Motor neuron (in vitro differentiated cells): ENCODE data around the gene JUNB. TPM values are rescaled to one million over a fixed set of nuclear protein-coding genes. Genes with fewer than 3 reads are reported as not detected.

ENCODE experiments used
- ATAC-seq, 8 experiments: fragments of 200-7000 bp; cut with Tn5 transposase; replicated peaks in 6 of 8; 2 replicates each; pipeline ENCODE4 v1.8.0; 2021; ENCODE audit warnings: mild to moderate bottlenecking in 8 of 8, moderate library complexity in 8 of 8
- H3K27ac ChIP-seq, 2 donors: fragments of 250-450 bp; sonication (Bioruptor Pico); 2 replicates each; pipeline ENCODE4 v1.9.0; 2021; ENCODE audit warnings: antibody characterized with exemption in 2 of 2, mild to moderate bottlenecking in 2 of 2, moderate library complexity in 1 of 2
- H3K4me1 ChIP-seq, 2 donors: fragments of 250-450 bp; sonication (Bioruptor Pico); replicated peaks in 1 of 2; 2 replicates each; pipeline ENCODE4 v1.6.1; 2021; ENCODE audit warnings: antibody characterized with exemption in 2 of 2, mild to moderate bottlenecking in 2 of 2, moderate library complexity in 1 of 2
- H3K4me3 ChIP-seq, 5 donors: fragments of 250-450 bp; sonication (Bioruptor Pico); 2 replicates each; pipeline ENCODE4 v1.9.0; 2021; ENCODE audit warnings: antibody characterized with exemption in 5 of 5, mild to moderate bottlenecking in 5 of 5, moderate library complexity in 4 of 5
- WGBS, 10 experiments: fragments of 450-650 bp; shearing (Covaris generic); methylation state at CpG; one replicate each; pipeline ENCODE4 v1.0.0; 2022; 5-methylcytosine and 5-hydroxymethylcytosine counted together
- in situ Hi-C, 9 experiments: fragments of 400-800 bp; cut with MboI; loops; one replicate each; pipeline ENCODE4 v1.15.0; 2021; ENCODE audit warnings: low sequenced_read_pairs in 9 of 9, low pct_unique_long_range_greater_than_20kb in 2 of 9; ENCODE audit not compliant: unreplicated experiment in 9 of 9
- total RNA-seq, 8 experiments: library from RNA; unstranded; fragments of 300-600 nt; gene quantifications; 2 replicates each; pipeline versions ENCODE4 v1.2.3 to v1.2.4, GENCODE V29; 2022

Gene JUNB
- total RNA-seq, 8 experiments from 2014 or later = 11.0 to 115 (median 45.8) TPM

DNA sequence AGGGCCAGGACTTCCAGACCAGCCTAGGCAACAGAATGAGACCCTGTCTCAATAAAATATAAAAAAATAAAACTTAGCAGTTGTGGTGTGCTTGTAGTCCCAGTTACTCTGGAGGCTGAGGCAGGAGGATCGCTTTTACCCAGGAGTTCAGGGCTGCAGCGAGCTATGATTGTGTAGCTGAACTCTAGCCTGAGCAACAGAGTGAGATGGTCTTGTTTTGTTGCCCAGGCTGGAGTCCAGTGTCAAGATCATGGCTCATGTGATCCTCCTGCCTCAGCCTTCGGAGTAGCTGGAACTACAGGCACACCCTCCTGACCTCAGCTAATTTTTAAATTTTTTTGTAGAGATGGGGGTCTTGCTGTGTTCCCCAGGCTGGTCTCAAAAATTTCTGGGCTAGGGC is 4.3 kb upstream of the JUNB start:
- in situ Hi-C loops = no loop called here
- no peak for ATAC-seq
- Histone ChIP-seq H3K27ac (no peak overlapping the region), H3K4me1 (peaks cover 46 to 56% of the 10 kb centered on the region in 2 donors), H3K4me3 (no peak overlapping the region)
- 79 to 100% (median 92%) methylated on average over 1 to 3 of the region's 3 CpGs; no CpG with 5 or more reads in 4 of the 10 experiments for WGBS, 10 experiments

DNA sequence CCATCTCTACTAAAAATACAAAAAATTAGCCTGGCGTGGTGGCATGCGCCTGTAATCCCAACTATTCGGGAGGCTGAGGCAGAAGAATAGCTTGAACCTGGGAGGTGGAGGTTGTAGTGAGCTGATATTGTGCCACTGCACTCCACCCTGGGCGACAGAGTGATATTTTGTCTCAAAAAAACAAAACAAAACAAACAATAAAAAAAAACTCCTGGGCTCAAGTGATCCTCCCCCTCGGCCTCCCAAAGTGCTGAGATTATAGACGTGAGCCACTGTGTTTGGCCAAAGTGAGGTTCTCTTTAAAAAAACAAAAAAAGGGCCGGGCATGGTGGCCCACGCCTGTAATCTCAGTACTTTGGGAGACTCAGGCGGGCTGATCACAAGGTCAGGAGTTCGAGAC is 3.8 kb upstream of the JUNB start:
- in situ Hi-C loops = no loop called here
- ATAC-seq = no peak
- WGBS, 10 experiments = 68 to 100% (median 87%) methylated on average over 1 to 9 of the region's 10 CpGs; no CpG with 5 or more reads in 4 of the 10 experiments
- no peak overlapping the region for H3K4me3 ChIP-seq
- no peak overlapping the region for H3K27ac ChIP-seq
- peaks cover 44 to 51% of the 10 kb centered on the region in 2 donors for H3K4me1 ChIP-seq

DNA sequence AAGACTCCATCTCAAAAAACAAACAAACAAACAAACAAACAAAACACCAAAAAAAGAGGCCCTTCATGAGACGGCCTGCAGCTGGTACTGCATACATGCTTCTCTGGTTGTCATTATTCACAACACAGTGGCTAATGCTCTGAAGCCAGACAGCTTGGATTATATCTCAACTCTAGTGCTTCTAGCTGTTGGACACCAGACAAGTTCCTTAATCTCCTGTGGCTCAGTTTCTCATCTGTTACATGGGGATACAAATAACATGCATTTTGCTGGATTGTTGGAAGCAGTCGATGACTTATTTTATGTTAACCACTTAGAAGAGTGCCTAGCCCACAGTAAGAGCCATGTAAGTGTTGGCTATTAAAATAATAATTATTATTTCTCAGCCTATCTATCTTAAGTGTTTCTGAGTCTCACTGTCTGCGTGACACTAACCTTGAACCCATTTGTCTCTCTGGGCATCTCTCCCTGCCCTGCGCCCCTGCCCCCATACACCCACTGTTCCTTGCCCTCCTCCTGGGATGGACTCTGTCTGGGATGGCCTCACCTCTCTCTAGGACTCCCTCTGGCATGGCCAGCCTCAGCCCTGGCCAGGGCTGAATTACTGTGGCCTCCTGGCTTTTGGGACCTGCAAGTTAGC is 3.1 kb upstream of the JUNB start:
- no peak for ATAC-seq
- peaks cover 40 to 48% of the 10 kb centered on the region in 2 donors for H3K4me1 ChIP-seq
- no peak overlapping the region for H3K4me3 ChIP-seq
- in situ Hi-C loops = no loop called here
- peak overlapping the region; percentile 9 to 52 for H3K27ac ChIP-seq
- 0 to 94% (median 64%) methylated on average over 1 to 4 of the region's 4 CpGs; no CpG with 5 or more reads in 1 of the 10 experiments for WGBS, 10 experiments

DNA sequence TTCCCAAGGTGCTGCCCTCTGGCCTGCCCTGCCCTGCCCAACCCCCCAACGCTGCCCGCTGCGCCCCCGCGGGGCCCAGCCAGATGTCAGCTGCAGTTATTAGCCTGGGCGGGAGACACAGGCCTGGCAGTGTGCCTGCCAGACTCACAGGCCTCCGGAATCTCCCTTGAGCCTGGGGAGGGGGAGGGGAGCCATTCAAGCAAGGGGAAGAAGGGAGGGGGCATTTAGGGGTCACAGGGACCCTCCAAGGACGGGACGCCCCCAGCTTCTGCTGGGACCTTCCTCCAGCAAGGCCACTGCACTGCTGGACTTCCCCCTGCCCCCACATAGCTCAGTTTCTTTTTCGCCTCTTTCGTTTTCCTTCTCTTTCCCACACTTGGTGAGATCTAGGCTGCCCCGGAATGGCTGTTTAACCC is 2.6 kb upstream of the JUNB start:
- Histone ChIP-seq H3K4me3 (peak overlapping the region in 2 of 5 donors; percentile 2 to 55), H3K27ac (peak overlapping the region; percentile 9 to 52), H3K4me1 (peaks cover 35 to 43% of the 10 kb centered on the region in 2 donors)
- 0% methylated on average over 3 of the region's 12 CpGs; no CpG with 5 or more reads in 9 of the 10 experiments for WGBS, 10 experiments
- in situ Hi-C loops = no loop called here
- ATAC-seq = no peak

GRCh38 chr19:12789098-12789903 is 2.0 kb upstream of the JUNB start:
- WGBS, 10 experiments = 0 to 51% (median 39%) methylated on average over 3 to 6 of the region's 46 CpGs; no CpG with 5 or more reads in 7 of the 10 experiments
- in situ Hi-C loops = no loop called here
- ATAC-seq = peak in 2 of 8 experiments; percentile 0 to 2
- peaks cover 29 to 40% of the 10 kb centered on the region in 2 donors for H3K4me1 ChIP-seq
- peak overlapping the region in 1 of 2 donors; percentile 52 for H3K27ac ChIP-seq
- peak overlapping the region in 4 of 5 donors; percentile 2 to 91 (median 54) for H3K4me3 ChIP-seq

- Histone ChIP-seq H3K4me1 (peaks cover 23 to 32% of the 10 kb centered on the region in 2 donors), H3K4me3 (peak overlapping the region; percentile 18 to 91 (median 52)), H3K27ac (peak overlapping the region in 1 of 2 donors; percentile 52)
- 0% methylated on average over 6 of the region's 56 CpGs; no CpG with 5 or more reads in 9 of the 10 experiments for WGBS, 10 experiments
- peak; percentile 17 to 60 (median 48) for ATAC-seq
- in situ Hi-C loops = no loop called here
These were observed 1.2 kb upstream of the JUNB start for GRCh38 chr19:12789904-12790619.

GRCh38 chr19:12790628-12791344 is 500 bp upstream of the JUNB start:
- ATAC-seq = no peak
- peak overlapping the region in 1 of 2 donors; percentile 20 for H3K27ac ChIP-seq
- H3K4me3 ChIP-seq = peak overlapping the region; percentile 41 to 91 (median 52)
- H3K4me1 ChIP-seq = peaks cover 23 to 30% of the 10 kb centered on the region in 2 donors
- WGBS, 10 experiments = 0 to 20% (median 8%) methylated on average over 1 to 7 of the region's 22 CpGs; no CpG with 5 or more reads in 3 of the 10 experiments
- in situ Hi-C loops = no loop called here

- H3K4me3 ChIP-seq = peak overlapping the region; percentile 41 to 91 (median 52)
- peaks cover 26 to 33% of the 10 kb centered on the region in 2 donors for H3K4me1 ChIP-seq
- H3K27ac ChIP-seq = peak overlapping the region; percentile 56 to 75
- ATAC-seq = peak in 2 of 8 experiments; percentile 0
- in situ Hi-C loops = no loop called here
- WGBS, 10 experiments = 0% methylated on average over 3 to 10 of the region's 84 CpGs; no CpG with 5 or more reads in 7 of the 10 experiments
These were observed 966 bp downstream of the JUNB start for GRCh38 chr19:12792051-12792852.

GRCh38 chr19:12792853-12793289 is 1.6 kb downstream of the JUNB start:
- peak overlapping the region; percentile 41 to 91 (median 52) for H3K4me3 ChIP-seq
- H3K27ac ChIP-seq = peak overlapping the region; percentile 56 to 75
- 0% methylated on average over 5 to 6 of the region's 22 CpGs; no CpG with 5 or more reads in 8 of the 10 experiments for WGBS, 10 experiments
- ATAC-seq = peak in 1 of 8 experiments; percentile 0
- in situ Hi-C loops = no loop called here
- peaks cover 26 to 33% of the 10 kb centered on the region in 2 donors for H3K4me1 ChIP-seq

DNA sequence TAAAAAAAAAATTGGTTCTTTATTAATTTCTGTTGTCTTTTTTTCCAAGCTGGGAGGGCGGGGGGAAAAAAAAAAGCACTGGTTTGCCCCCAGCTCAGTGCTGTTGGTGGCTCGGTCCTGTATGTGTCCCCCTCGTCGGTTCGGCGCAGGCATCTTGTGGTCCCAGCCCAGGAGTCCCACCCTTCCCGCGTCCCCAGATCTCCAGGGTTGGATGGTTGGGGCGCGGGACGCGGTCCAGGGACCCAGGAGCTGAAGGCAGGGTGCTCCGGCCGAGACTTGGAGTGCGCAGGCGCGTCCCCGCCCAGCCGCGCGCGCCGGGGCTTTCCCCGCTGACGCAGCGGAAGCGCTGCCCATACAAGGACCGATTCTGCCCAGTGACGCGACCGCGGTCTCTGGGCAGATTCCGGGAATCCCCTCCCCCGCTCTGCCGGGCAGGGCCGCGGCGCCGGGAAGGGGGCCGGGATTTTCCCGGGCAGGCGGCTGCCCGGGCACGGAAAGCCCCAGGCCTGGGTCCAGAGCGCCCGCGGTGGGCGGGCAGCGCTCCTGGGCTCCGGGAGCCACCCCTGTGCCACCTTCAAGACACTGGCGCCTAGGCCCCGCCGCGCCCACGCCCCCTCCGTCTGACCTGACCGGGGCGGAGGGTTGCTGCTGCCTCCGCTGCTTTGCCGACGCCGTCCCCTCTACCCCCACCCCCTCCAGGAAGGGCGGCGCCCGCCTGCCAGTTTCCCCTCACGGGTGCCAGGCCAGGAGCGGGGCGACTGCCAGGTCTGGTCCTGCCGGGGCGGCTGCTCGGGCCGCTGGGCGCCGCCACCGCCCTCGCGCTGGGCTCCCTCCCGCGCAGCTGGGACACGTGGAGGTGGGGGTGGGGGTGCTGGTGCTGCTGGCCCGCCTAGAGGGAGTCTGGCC is 2.3 kb downstream of the JUNB start:
- Histone ChIP-seq H3K27ac (no peak overlapping the region), H3K4me1 (peaks cover 22 to 27% of the 10 kb centered on the region in 2 donors), H3K4me3 (peak overlapping the region; percentile 41 to 91 (median 52))
- WGBS, 10 experiments = 0 to 20% (median 10%) methylated on average over 1 to 13 of the region's 81 CpGs; no CpG with 5 or more reads in 6 of the 10 experiments
- in situ Hi-C loops = no loop called here
- peak; percentile 2 to 54 (median 38) for ATAC-seq
